ENCODE data around the gene UBC.
A peak's percentile ranks its signal among the peaks of the same experiment; 100 is the strongest.
"Not testable (repeated sequence)": the region's sequence is repeated elsewhere in the genome, so short reads cannot be mapped to it uniquely, and the experiment has no call there.

Gene UBC

GRCh38 chr12:124904306-124905098 lies 9.9 kb downstream of the UBC start:
- TF ChIP-seq CTCF (IDR thresholded peaks at IDR 0.05; ENCODE audit: low read depth, low read length, missing control alignments), result no peak
- DNase-seq (ENCODE audit: extremely low read depth, low read depth), result no peak
- peak overlapping the region; percentile 19; the same call in 1 of the 2 replicates for H3K4me3 ChIP-seq (replicated peaks; ENCODE audit: low read depth, low read length)

- no peak for DNase-seq (ENCODE audit: extremely low read depth, low read depth)
Observed at GRCh38 chr12:124902916-124903315, 11.5 kb downstream of the UBC start.

GRCh38 chr12:124901003-124901402 lies 13.4 kb downstream of the UBC start:
- no peak for TF ChIP-seq CTCF (IDR thresholded peaks at IDR 0.05; ENCODE audit: low read depth, low read length, missing control alignments)
- DNase-seq (ENCODE audit: extremely low read depth, low read depth), result no peak
- H3K4me3 ChIP-seq (replicated peaks; ENCODE audit: low read depth, low read length), result no peak overlapping the region

More at GRCh38 chr12:124902916-124903315, 11.5 kb downstream of the UBC start:
- no peak for TF ChIP-seq CTCF (IDR thresholded peaks at IDR 0.05; ENCODE audit: low read depth, low read length, missing control alignments)
- no peak overlapping the region for H3K4me3 ChIP-seq (replicated peaks; ENCODE audit: low read depth, low read length)

- not testable (repeated sequence) for DNase-seq (ENCODE audit: extremely low read depth, low read depth); H3K4me3 ChIP-seq (replicated peaks; ENCODE audit: low read depth, low read length)
Observed at GRCh38 chr12:124900345-124900795, 14.1 kb downstream of the UBC start.

GRCh38 chr12:124898923-124899294 lies 15.5 kb downstream of the UBC start:
- no peak for DNase-seq (ENCODE audit: extremely low read depth, low read depth)
- H3K4me3 ChIP-seq (replicated peaks; ENCODE audit: low read depth, low read length), result no peak overlapping the region
- no peak for TF ChIP-seq CTCF (IDR thresholded peaks at IDR 0.05; ENCODE audit: low read depth, low read length, missing control alignments)

- peak; percentile 76 for TF ChIP-seq CTCF (IDR thresholded peaks at IDR 0.05; ENCODE audit: low read depth, low read length, missing control alignments)
- DNase-seq (ENCODE audit: extremely low read depth, low read depth), result no peak
- no peak overlapping the region for H3K4me3 ChIP-seq (replicated peaks; ENCODE audit: low read depth, low read length)
Observed at GRCh38 chr12:124898200-124898922, 16.1 kb downstream of the UBC start.

- no peak overlapping the region for H3K4me3 ChIP-seq (replicated peaks; ENCODE audit: low read depth, low read length)
- no peak for TF ChIP-seq CTCF (IDR thresholded peaks at IDR 0.05; ENCODE audit: low read depth, low read length, missing control alignments)
- no peak for DNase-seq (ENCODE audit: extremely low read depth, low read depth)
Observed at GRCh38 chr12:124896461-124896860, 18.0 kb downstream of the UBC start.

Data from HFF-Myc (cell line).